IMR-90 (cell line): ENCODE measurements around the gene CDX2. TPM values are rescaled to one million over a fixed set of nuclear protein-coding genes. Genes with fewer than 3 reads are reported as not detected.

ENCODE experiments used
- ATAC-seq: fragments of 200-7000 bp; cut with Tn5 transposase; 2 replicates; pipeline ENCODE4 v1.9.1; 2020; ENCODE audit warnings: low read depth, mild to moderate bottlenecking, moderate library complexity
- BruUV-seq: library from RNA; stranded (reverse); fragments of 400-500 nt; replicated peaks from 2 replicates; lab custom pipeline; 2021; lab: Mats Ljungman, UMichigan
- CTCF ChIA-PET: fragments of 300-600 bp; formaldehyde crosslinking; extraction: SDS; loops from one replicate; lab custom pipeline; 2021; ENCODE audit warnings: antibody characterized with exemption; lab: Yijun Ruan, JAX
- POLR2A ChIA-PET: fragments of 300-600 bp; sonication (Branson Sonifier 250); formaldehyde crosslinking; loops from one replicate; lab custom pipeline; 2022; ENCODE audit warnings: antibody characterized with exemption; ENCODE audit not compliant: unreplicated experiment; lab: Charles Lee
- DNase-seq: peaks from one replicate; pipeline ENCODE4 v3.0.0; 2013
- H2AFZ ChIP-seq: replicated peaks from 2 replicates; pipeline ENCODE3; 2013; ENCODE audit warnings: low read length, mild to moderate bottlenecking; ENCODE audit not compliant: poor library complexity
- H2AK5ac ChIP-seq: 2 replicates; pipeline ENCODE4 v1.6.1; 2013; ENCODE audit warnings: low read depth, low read length, inconsistent platforms
- H2AK9ac ChIP-seq: replicated peaks from 2 replicates; pipeline ENCODE3; 2013; ENCODE audit warnings: mild to moderate bottlenecking, low read depth, low read length, moderate library complexity; ENCODE audit not compliant: poor library complexity
- H2BK120ac ChIP-seq: 2 replicates; pipeline ENCODE4 v1.6.1; 2013; ENCODE audit warnings: low read depth, low read length, inconsistent platforms
- H2BK15ac ChIP-seq: 3 replicates; pipeline ENCODE4 v1.6.1; 2013; ENCODE audit warnings: low read depth, low read length, inconsistent platforms
- H2BK20ac ChIP-seq: 2 replicates; pipeline ENCODE4 v1.6.1; 2013; ENCODE audit warnings: low read depth, mild to moderate bottlenecking, inconsistent platforms, low read length, moderate library complexity
- H2BK5ac ChIP-seq: 2 replicates; pipeline ENCODE4 v1.6.1; 2013; ENCODE audit warnings: mild to moderate bottlenecking, low read depth, low read length, inconsistent platforms; ENCODE audit not compliant: poor library complexity, severe bottlenecking
- H3K14ac ChIP-seq: replicated peaks from 2 replicates; pipeline ENCODE4 v1.6.1; 2013; ENCODE audit warnings: low read depth, low read length, inconsistent platforms
- H3K18ac ChIP-seq: 2 replicates; pipeline ENCODE4 v1.6.1; 2013; ENCODE audit warnings: low read depth, low read length, control low read depth
- H3K23ac ChIP-seq: 2 replicates; pipeline ENCODE4 v1.6.1; 2013; ENCODE audit warnings: low read depth, low read length, inconsistent platforms
- H3K27ac ChIP-seq: 2 replicates; pipeline ENCODE4 v1.5.1; 2013; ENCODE audit warnings: mild to moderate bottlenecking, control low read depth, low read length; ENCODE audit not compliant: insufficient read depth
- H3K27me3 ChIP-seq: 2 replicates; pipeline ENCODE4 v1.6.1; 2013; ENCODE audit warnings: low read length; ENCODE audit not compliant: control insufficient read depth, insufficient read depth
- H3K36me3 ChIP-seq: 2 replicates; pipeline ENCODE4 v1.6.1; 2013; ENCODE audit warnings: low read length, mixed read lengths; ENCODE audit not compliant: control insufficient read depth, insufficient read depth
- H3K4ac ChIP-seq: 2 replicates; pipeline ENCODE4 v1.6.1; 2013; ENCODE audit warnings: low read depth, low read length, inconsistent platforms
- H3K4me1 ChIP-seq: 2 replicates; pipeline ENCODE4 v1.6.1; 2013; ENCODE audit warnings: low read length, mixed read lengths; ENCODE audit not compliant: control insufficient read depth, insufficient read depth
- H3K4me2 ChIP-seq: 2 replicates; pipeline ENCODE4 v1.6.1; 2013; ENCODE audit warnings: low read depth, mild to moderate bottlenecking, control low read depth, low read length, moderate library complexity
- H3K4me3 ChIP-seq: 2 replicates; pipeline ENCODE4 v1.5.1; 2013; ENCODE audit warnings: low read depth, mild to moderate bottlenecking, control low read depth, low read length, moderate library complexity; ENCODE audit not compliant: insufficient read depth
- H3K56ac ChIP-seq: 2 replicates; pipeline ENCODE4 v1.6.1; 2013; ENCODE audit warnings: low read length, inconsistent platforms; ENCODE audit not compliant: insufficient read depth; ENCODE audit errors: extremely low read depth
- H3K79me1 ChIP-seq, 2 experiments: 2 replicates each; pipeline ENCODE4 v1.6.1; 2013; ENCODE audit warnings: low read length in 2 of 2, inconsistent platforms in 1 of 2, low read depth in 1 of 2
- H3K9ac ChIP-seq: 2 replicates; pipeline ENCODE4 v1.6.1; 2013; ENCODE audit warnings: low read depth, low read length, control low read depth
- H3K9me1 ChIP-seq: 2 replicates; pipeline ENCODE4 v1.6.1; 2013; ENCODE audit warnings: low read length, inconsistent platforms; ENCODE audit not compliant: insufficient read depth
- H3K9me3 ChIP-seq: 2 replicates; pipeline ENCODE4 v1.6.1; 2013; ENCODE audit warnings: low read length; ENCODE audit not compliant: control insufficient read depth, insufficient read depth
- H4K20me1 ChIP-seq: 2 replicates; pipeline ENCODE4 v1.6.1; 2013; ENCODE audit warnings: low read length, inconsistent platforms; ENCODE audit not compliant: insufficient read depth
- H4K5ac ChIP-seq: 2 replicates; pipeline ENCODE4 v1.6.1; 2013; ENCODE audit warnings: mild to moderate bottlenecking, low read depth, low read length, control low read depth
- H4K8ac ChIP-seq, 2 experiments: 2 replicates each; pipeline ENCODE4 v1.6.1; 2013; ENCODE audit warnings: low read depth in 2 of 2, low read length in 2 of 2, control low read depth in 1 of 2, inconsistent platforms in 1 of 2
- H4K91ac ChIP-seq: 2 replicates; pipeline ENCODE4 v1.6.1; 2013; ENCODE audit warnings: low read depth, low read length, inconsistent platforms; ENCODE audit not compliant: insufficient read depth
- BHLHE40 ChIP-seq: fragments of 150-350 bp; IDR thresholded peaks from 2 replicates; pipeline ENCODE4 v1.6.1; 2016; ENCODE audit warnings: mild to moderate bottlenecking, low read depth, low read length
- CEBPB ChIP-seq: IDR thresholded peaks from 2 replicates; pipeline ENCODE4 v1.6.1; 2012; ENCODE audit warnings: low read depth, low read length, improper control_type of control experiment
- CHD1 ChIP-seq: IDR thresholded peaks from 2 replicates; pipeline ENCODE4 v1.6.1; 2012; ENCODE audit warnings: low read depth, low read length, improper control_type of control experiment
- CTCF ChIP-seq: conservative IDR thresholded peaks from 2 replicates; pipeline ENCODE4 v1.5.1; 2012; ENCODE audit warnings: mild to moderate bottlenecking, low read depth, low read length, improper control_type of control experiment
- FOS ChIP-seq: fragments of 150-350 bp; IDR thresholded peaks from 2 replicates; pipeline ENCODE4 v1.6.1; 2016; ENCODE audit warnings: low read depth, low read length
- MAFK ChIP-seq: IDR thresholded peaks from 2 replicates; pipeline ENCODE4 v1.6.1; 2012; ENCODE audit warnings: low read depth, low read length, improper control_type of control experiment
- MAZ ChIP-seq: IDR thresholded peaks from 2 replicates; pipeline ENCODE4 v1.6.1; 2012; ENCODE audit warnings: low read depth, mild to moderate bottlenecking, low read length, improper control_type of control experiment, moderate library complexity, borderline replicate concordance
- MXI1 ChIP-seq: IDR thresholded peaks from 2 replicates; pipeline ENCODE4 v1.6.1; 2012; ENCODE audit warnings: low read depth, mild to moderate bottlenecking, low read length, moderate library complexity, borderline replicate concordance
- NFE2L2 ChIP-seq: fragments of 150-350 bp; IDR thresholded peaks from 2 replicates; pipeline ENCODE4 v1.6.1; 2016; ENCODE audit warnings: low read depth, mild to moderate bottlenecking, low read length
- POLR2A ChIP-seq: IDR thresholded peaks from 2 replicates; pipeline ENCODE4 v1.6.1; 2012; ENCODE audit warnings: mild to moderate bottlenecking, low read depth, low read length
- RAD21 ChIP-seq: IDR thresholded peaks from 2 replicates; pipeline ENCODE4 v1.6.1; 2012; ENCODE audit warnings: low read length, improper control_type of control experiment
- RCOR1 ChIP-seq: IDR thresholded peaks from 2 replicates; pipeline ENCODE4 v1.6.1; 2012; ENCODE audit warnings: mild to moderate bottlenecking, low read length, improper control_type of control experiment; ENCODE audit not compliant: insufficient replicate concordance
- RFX5 ChIP-seq: IDR thresholded peaks from 2 replicates; pipeline ENCODE4 v1.8.0; 2012; ENCODE audit warnings: low read depth, mild to moderate bottlenecking, low read length, moderate library complexity
- SMC3 ChIP-seq: fragments of 150-350 bp; IDR thresholded peaks from 2 replicates; pipeline ENCODE4 v1.6.1; 2016; ENCODE audit warnings: low read depth, mild to moderate bottlenecking, antibody characterized with exemption, low read length, moderate library complexity
- USF2 ChIP-seq: fragments of 150-350 bp; IDR thresholded peaks from 2 replicates; pipeline ENCODE4 v1.6.1; 2017; ENCODE audit warnings: mild to moderate bottlenecking, antibody characterized with exemption, low read length, low read depth
- WGBS, 2 experiments: methylation state at CpG; one replicate each; pipeline versions ENCODE4 v1.1.5 to v1.1.7; 2013; ENCODE audit warnings: missing lambda C conversion rate in 2 of 2; ENCODE audit not compliant: insufficient read length in 1 of 2; ENCODE audit errors: extremely low coverage in 2 of 2; 5-methylcytosine and 5-hydroxymethylcytosine counted together
- dilution Hi-C: fragments of 300-500 bp; cut with HindIII; formaldehyde crosslinking; loops from one replicate; pipeline ENCODE4 v1.14.3; 2018; ENCODE audit warnings: low sequenced_read_pairs; ENCODE audit not compliant: unreplicated experiment
- in situ Hi-C: fragments of 300-500 bp; cut with MboI; formaldehyde crosslinking; loops from 3 replicates; pipeline ENCODE4 v1.14.3; 2019; ENCODE audit warnings: low sequenced_read_pairs, inconsistent platforms, mixed read lengths
- intact Hi-C: fragments of 100-400 bp; cut with micrococcal nuclease; formaldehyde crosslinking; loops from 2 replicates; pipeline ENCODE4 v1.10.0; 2022
- polyA plus RNA-seq, 3 experiments: library from polyadenylated mRNA; depleted of rRNA; stranded (reverse); fragments of >200 nt; gene quantifications; 2 replicates each; pipeline ENCODE4 v1.2.3, GENCODE V29; 2012; ENCODE audit warnings: low replicate concordance in 1 of 3
- total RNA-seq: library from RNA; depleted of rRNA; stranded (reverse); fragments of >200 nt; gene quantifications from 2 replicates; pipeline ENCODE4 v1.2.3, GENCODE V29; 2012
- TF ChIP-seq, protein P1 (sequence below): fragments of 150-350 bp; IDR thresholded peaks from 2 replicates; pipeline ENCODE4 v1.6.1; 2016; ENCODE audit warnings: low read depth, mild to moderate bottlenecking, low read length, moderate library complexity, borderline replicate concordance

Gene CDX2
- total and polyA plus RNA-seq, 2 of the 4 experiments (the other 2 are of a cell fraction): not detected

- CTCF ChIA-PET: no interaction called here
- H3K4me1 ChIP-seq: peaks cover 3% of the 10 kb centered on the region; the same call in 1 of the 2 replicates
- no peak overlapping the region; the same call in 1 of the 2 replicates for H3K4me2 ChIP-seq
- H3K18ac ChIP-seq: no peak overlapping the region
- no peak overlapping the region for H4K91ac ChIP-seq
- H2AK5ac ChIP-seq: no peak overlapping the region
- ATAC-seq (no peak), DNase-seq (no peak)
- H2BK120ac ChIP-seq: no peak overlapping the region
- H3K9me3 ChIP-seq: peaks cover 10% of the 10 kb centered on the region; the same call in 1 of the 2 replicates
- H2AK9ac ChIP-seq: no peak overlapping the region
- TF ChIP-seq MAFK: no peak
- no peak for TF ChIP-seq RFX5
- TF ChIP-seq, protein P1, sequence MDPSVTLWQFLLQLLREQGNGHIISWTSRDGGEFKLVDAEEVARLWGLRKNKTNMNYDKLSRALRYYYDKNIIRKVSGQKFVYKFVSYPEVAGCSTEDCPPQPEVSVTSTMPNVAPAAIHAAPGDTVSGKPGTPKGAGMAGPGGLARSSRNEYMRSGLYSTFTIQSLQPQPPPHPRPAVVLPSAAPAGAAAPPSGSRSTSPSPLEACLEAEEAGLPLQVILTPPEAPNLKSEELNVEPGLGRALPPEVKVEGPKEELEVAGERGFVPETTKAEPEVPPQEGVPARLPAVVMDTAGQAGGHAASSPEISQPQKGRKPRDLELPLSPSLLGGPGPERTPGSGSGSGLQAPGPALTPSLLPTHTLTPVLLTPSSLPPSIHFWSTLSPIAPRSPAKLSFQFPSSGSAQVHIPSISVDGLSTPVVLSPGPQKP: no peak
- TF ChIP-seq SMC3: no peak
- no peak; the same call in 1 of the 2 replicates for TF ChIP-seq USF2
- no peak for TF ChIP-seq CEBPB
- no peak for TF ChIP-seq MAZ
- TF ChIP-seq RCOR1: no peak
- TF ChIP-seq BHLHE40: no peak
- no peak for TF ChIP-seq POLR2A
- no peak for TF ChIP-seq MXI1
- TF ChIP-seq NFE2L2: no peak
- TF ChIP-seq FOS: no peak
- TF ChIP-seq CTCF: no peak
- no peak for TF ChIP-seq RAD21
- no peak for TF ChIP-seq CHD1
- no peaks in the 10 kb centered on the region for H3K36me3 ChIP-seq
- H2AFZ ChIP-seq: no peak overlapping the region
- no peak overlapping the region for H2BK20ac ChIP-seq
- H3K23ac ChIP-seq: no peak overlapping the region
- no peak overlapping the region for H4K5ac ChIP-seq
- H3K9ac ChIP-seq: no peak overlapping the region
- H3K79me1 ChIP-seq: no peaks in the 10 kb centered on the region
- intact Hi-C loops: no loop called here
- H3K9me1 ChIP-seq: no peaks in the 10 kb centered on the region
- WGBS, 2 experiments: 0% methylated on average over 1 of the region's 11 CpGs; no CpG with 5 or more reads in 1 of the 2 experiments
- in situ Hi-C loops: no loop called here
- dilution Hi-C loops: no loop called here
- no peak overlapping the region for H3K4me3 ChIP-seq
- no peak overlapping the region for H2BK5ac ChIP-seq
- no peak overlapping the region for H2BK15ac ChIP-seq
- H3K27me3 ChIP-seq: peaks cover 88% of the 10 kb centered on the region
- POLR2A ChIA-PET: no interaction called here
- BruUV-seq: no TSS peak
- H3K14ac ChIP-seq: no peak overlapping the region
- H4K8ac ChIP-seq: no peak overlapping the region
- H3K27ac ChIP-seq: no peak overlapping the region
- H4K20me1 ChIP-seq: no peaks in the 10 kb centered on the region
- no peak overlapping the region for H3K4ac ChIP-seq
- H3K56ac ChIP-seq: no peak overlapping the region
These were observed 49.5 kb downstream of the CDX2 start for GRCh38 chr13:27919659-27919933.
